ENCODE results near the gene NUMBL.

The NUMBL gene

DNA sequence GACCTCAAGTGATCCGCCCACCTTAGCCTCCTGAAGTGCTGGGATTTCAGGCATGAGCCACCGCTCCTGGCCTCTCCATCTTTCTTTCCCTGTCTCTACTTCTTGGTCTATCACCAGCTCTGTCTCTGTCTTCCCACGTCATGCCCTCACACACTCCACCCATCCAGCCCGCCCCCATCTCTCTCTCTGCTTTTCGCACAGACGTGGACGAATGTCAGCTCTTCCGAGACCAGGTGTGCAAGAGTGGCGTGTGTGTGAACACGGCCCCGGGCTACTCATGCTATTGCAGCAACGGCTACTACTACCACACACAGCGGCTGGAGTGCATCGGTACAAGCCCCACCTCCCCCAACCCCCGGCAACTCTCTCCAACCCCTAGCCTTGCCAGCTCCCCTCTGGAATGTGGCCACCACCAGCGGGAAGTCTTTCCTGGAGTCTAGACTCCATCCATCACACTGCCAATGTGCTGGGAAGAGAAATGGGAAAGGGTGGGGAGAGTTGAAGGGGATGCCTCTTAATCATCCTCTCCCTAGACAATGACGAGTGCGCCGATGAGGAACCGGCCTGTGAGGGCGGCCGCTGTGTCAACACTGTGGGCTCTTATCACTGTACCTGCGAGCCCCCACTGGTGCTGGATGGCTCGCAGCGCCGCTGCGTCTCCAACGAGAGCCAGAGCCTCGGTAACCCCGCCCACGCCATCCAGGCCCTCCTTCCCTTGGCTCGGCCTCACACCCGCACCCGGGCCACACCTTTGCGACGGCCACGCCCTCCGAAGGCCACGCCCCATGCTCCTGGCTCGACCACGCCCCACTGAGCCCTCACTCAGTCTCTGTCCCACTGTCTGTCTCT is 66.8 kb downstream of the NUMBL start:
- no peak for TF ChIP-seq ZNF274 (IDR thresholded peaks at IDR 0.05; ENCODE audit: low read depth, low read length)
- TF ChIP-seq SUZ12 (IDR thresholded peaks at IDR 0.05; ENCODE audit: extremely low read depth, insufficient read depth, insufficient read length): no peak
- H3K27me3 ChIP-seq (ENCODE audit: insufficient read depth, insufficient read length): no peaks in the 10 kb centered on the region
- peak; percentile 80 for DNase-seq (ENCODE audit: low read depth, low spot score)
- peaks cover 9% of the 10 kb centered on the region for H3K4me1 ChIP-seq (ENCODE audit: insufficient read depth, insufficient read length)
- no peak overlapping the region for H3K4me3 ChIP-seq (ENCODE audit: insufficient read length, low read depth)
- no peaks in the 10 kb centered on the region for H3K9me3 ChIP-seq (ENCODE audit: insufficient read depth, low read length)
- H3K9ac ChIP-seq (ENCODE audit: insufficient read length, low read depth): no peak overlapping the region
- H3K36me3 ChIP-seq (ENCODE audit: insufficient read depth, insufficient read length, low read length): peaks cover 52% of the 10 kb centered on the region

DNA sequence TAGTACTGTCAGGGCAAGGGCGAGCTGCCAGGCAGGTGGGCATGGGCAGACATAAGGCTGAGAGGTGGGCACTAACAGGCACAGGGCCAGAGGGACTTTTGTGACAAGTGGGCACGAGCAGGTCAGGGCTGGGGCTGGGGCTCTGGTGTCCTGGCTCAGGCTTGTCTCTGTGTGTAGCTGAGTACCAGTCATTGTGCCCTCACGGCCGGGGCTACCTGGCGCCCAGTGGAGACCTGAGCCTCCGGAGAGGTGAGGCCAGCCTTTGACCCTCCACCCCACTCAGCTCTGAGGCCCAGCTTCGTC is 67.7 kb downstream of the NUMBL start:
- Histone ChIP-seq H3K9me3 (ENCODE audit: insufficient read depth, low read length) (no peaks in the 10 kb centered on the region), H3K4me1 (ENCODE audit: insufficient read depth, insufficient read length) (peaks cover 9% of the 10 kb centered on the region), H3K36me3 (ENCODE audit: insufficient read depth, insufficient read length, low read length) (peaks cover 49% of the 10 kb centered on the region), H3K9ac (ENCODE audit: insufficient read length, low read depth) (peak overlapping the region; percentile 42), H3K4me3 (ENCODE audit: insufficient read length, low read depth) (no peak overlapping the region), H3K27me3 (ENCODE audit: insufficient read depth, insufficient read length) (no peaks in the 10 kb centered on the region)
- no peak for DNase-seq (ENCODE audit: low read depth, low spot score)
- TF ChIP-seq ZNF274 (IDR thresholded peaks at IDR 0.05; ENCODE audit: low read depth, low read length) (no peak), SUZ12 (IDR thresholded peaks at IDR 0.05; ENCODE audit: extremely low read depth, insufficient read depth, insufficient read length) (no peak), YY1 (IDR thresholded peaks at IDR 0.05; ENCODE audit: insufficient read depth, insufficient read length) (no peak)

DNA sequence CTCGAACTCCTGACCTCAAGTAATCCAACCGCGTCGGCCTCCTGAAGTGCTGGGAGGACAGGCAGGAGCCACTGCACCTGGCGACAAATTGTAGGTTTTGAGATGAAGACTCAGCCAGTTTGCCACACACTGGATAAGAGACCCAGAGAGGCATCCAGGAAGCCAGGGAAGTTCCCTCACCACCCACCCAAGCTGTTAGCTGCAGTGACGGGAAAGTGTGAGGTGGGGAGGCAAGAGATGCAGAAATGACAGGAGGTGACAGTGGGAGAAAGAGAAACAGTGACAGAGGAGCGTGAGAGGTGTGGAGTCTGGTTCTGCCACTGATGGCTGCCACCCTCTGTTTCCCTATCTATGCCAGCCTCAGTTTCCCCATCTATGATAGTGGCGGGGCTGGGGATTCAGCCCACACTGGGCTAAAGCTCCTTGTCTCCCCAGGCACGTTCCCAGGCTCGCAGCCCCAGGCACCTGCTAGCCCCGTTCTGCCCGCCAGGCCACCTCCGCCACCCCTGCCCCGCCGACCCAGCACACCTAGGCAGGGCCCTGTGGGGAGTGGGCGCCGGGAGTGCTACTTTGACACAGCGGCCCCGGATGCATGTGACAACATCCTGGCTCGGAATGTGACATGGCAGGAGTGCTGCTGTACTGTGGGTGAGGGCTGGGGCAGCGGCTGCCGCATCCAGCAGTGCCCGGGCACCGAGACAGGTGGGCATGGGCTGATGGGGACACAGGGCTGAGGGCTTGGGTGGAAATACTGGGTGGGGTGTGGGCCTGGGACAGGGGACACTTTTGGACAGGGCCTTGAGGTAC is 68.3 kb downstream of the NUMBL start:
- no peaks in the 10 kb centered on the region for H3K9me3 ChIP-seq (ENCODE audit: insufficient read depth, low read length)
- H3K4me1 ChIP-seq (ENCODE audit: insufficient read depth, insufficient read length): peaks cover 9% of the 10 kb centered on the region
- no peak overlapping the region for H3K4me3 ChIP-seq (ENCODE audit: insufficient read length, low read depth)
- H3K9ac ChIP-seq (ENCODE audit: insufficient read length, low read depth): peak overlapping the region; percentile 42
- no peaks in the 10 kb centered on the region for H3K27me3 ChIP-seq (ENCODE audit: insufficient read depth, insufficient read length)
- peaks cover 44% of the 10 kb centered on the region for H3K36me3 ChIP-seq (ENCODE audit: insufficient read depth, insufficient read length, low read length)
- TF ChIP-seq YY1 (IDR thresholded peaks at IDR 0.05; ENCODE audit: insufficient read depth, insufficient read length) (no peak), SUZ12 (IDR thresholded peaks at IDR 0.05; ENCODE audit: extremely low read depth, insufficient read depth, insufficient read length) (no peak), ZNF274 (IDR thresholded peaks at IDR 0.05; ENCODE audit: low read depth, low read length) (no peak)
- DNase-seq (ENCODE audit: low read depth, low spot score): no peak

DNA sequence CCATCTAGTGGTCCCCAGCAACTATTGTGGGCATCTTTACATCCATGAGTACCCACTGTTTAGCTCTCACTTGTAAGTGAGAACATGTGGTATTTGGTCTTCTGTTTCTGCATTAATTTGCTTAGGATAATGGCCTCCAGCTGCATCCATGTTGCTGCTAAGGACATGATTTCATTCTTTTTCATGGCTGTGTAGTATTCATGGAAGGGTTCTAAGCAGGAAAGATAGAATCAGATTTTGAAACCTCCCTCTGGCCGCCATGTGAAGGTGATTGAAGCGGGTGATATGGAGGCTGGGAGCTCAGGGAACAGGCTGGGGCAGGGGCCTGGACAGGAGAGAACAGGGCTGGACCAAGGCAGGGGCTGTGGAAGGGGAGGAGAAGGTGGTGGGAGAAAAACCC is 69.2 kb downstream of the NUMBL start:
- peaks cover 9% of the 10 kb centered on the region for H3K4me1 ChIP-seq (ENCODE audit: insufficient read depth, insufficient read length)
- H3K4me3 ChIP-seq (ENCODE audit: insufficient read length, low read depth): no peak overlapping the region
- DNase-seq (ENCODE audit: low read depth, low spot score): no peak
- no peaks in the 10 kb centered on the region for H3K27me3 ChIP-seq (ENCODE audit: insufficient read depth, insufficient read length)
- no peak overlapping the region for H3K9ac ChIP-seq (ENCODE audit: insufficient read length, low read depth)
- H3K9me3 ChIP-seq (ENCODE audit: insufficient read depth, low read length): no peaks in the 10 kb centered on the region
- H3K36me3 ChIP-seq (ENCODE audit: insufficient read depth, insufficient read length, low read length): peaks cover 43% of the 10 kb centered on the region
- no peak for TF ChIP-seq SUZ12 (IDR thresholded peaks at IDR 0.05; ENCODE audit: extremely low read depth, insufficient read depth, insufficient read length)
- no peak for TF ChIP-seq YY1 (IDR thresholded peaks at IDR 0.05; ENCODE audit: insufficient read depth, insufficient read length)

DNA sequence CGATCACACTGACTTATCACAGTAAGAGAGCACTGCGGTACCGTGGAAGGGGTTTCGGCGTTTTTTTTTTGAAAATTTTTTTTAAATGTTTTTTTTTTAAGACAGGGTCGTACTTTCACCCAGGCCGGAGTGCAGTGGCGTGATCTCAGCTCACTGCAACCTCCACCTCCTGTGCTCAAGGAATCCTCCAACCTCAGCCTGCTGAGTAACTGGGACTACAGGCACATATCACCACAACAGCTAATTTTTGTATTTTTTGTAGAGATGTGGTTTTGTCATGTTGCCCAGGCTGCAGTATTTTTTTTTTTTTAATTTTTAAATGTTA is 70.3 kb downstream of the NUMBL start:
- Histone ChIP-seq H3K4me1 (ENCODE audit: insufficient read depth, insufficient read length) (peaks cover 9% of the 10 kb centered on the region), H3K36me3 (ENCODE audit: insufficient read depth, insufficient read length, low read length) (peaks cover 36% of the 10 kb centered on the region), H3K27me3 (ENCODE audit: insufficient read depth, insufficient read length) (no peaks in the 10 kb centered on the region), H3K4me3 (ENCODE audit: insufficient read length, low read depth) (no peak overlapping the region), H3K9me3 (ENCODE audit: insufficient read depth, low read length) (no peaks in the 10 kb centered on the region), H3K9ac (ENCODE audit: insufficient read length, low read depth) (no peak overlapping the region)
- no peak for DNase-seq (ENCODE audit: low read depth, low spot score)
- no peak for TF ChIP-seq SUZ12 (IDR thresholded peaks at IDR 0.05; ENCODE audit: extremely low read depth, insufficient read depth, insufficient read length)
- no peak for TF ChIP-seq ZNF274 (IDR thresholded peaks at IDR 0.05; ENCODE audit: low read depth, low read length)
- TF ChIP-seq YY1 (IDR thresholded peaks at IDR 0.05; ENCODE audit: insufficient read depth, insufficient read length): no peak

DNA sequence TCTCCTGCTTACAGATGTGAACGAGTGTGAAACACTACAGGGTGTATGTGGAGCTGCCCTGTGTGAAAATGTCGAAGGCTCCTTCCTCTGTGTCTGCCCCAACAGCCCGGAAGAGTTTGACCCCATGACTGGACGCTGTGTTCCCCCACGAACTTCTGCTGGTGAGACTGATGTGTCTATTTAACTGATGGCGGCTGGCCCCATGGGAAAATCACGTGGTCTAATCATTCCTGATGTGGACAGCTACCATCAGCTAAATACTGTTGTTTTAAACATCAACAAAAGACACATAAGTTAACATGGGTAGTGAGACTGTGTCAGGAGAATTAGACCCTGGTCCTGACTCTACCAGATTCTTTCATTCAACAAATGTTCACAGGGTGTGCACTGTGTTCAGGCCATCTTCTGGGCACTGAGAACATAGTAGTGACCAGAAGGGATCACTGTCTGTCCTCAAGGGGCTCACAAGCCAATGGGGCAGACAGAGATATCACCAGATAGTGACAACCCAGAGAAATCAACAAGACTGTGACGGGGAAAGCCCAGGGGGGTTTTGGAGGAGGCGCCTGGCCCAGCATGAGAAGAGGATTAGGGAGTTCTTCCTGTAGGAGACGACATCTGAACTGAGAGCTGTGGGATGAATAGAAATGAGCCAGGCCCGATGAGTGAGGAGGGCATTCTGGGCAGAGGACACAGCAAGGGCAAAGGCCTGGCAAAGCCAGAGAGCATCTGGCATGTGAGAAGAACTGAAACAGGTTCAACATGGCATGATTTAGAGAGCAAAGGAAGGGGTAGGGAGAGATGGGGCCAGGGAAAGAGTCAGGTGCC is 70.9 kb downstream of the NUMBL start:
- no peak overlapping the region for H3K9ac ChIP-seq (ENCODE audit: insufficient read length, low read depth)
- DNase-seq (ENCODE audit: low read depth, low spot score): no peak
- no peaks in the 10 kb centered on the region for H3K27me3 ChIP-seq (ENCODE audit: insufficient read depth, insufficient read length)
- TF ChIP-seq YY1 (IDR thresholded peaks at IDR 0.05; ENCODE audit: insufficient read depth, insufficient read length) (no peak), SUZ12 (IDR thresholded peaks at IDR 0.05; ENCODE audit: extremely low read depth, insufficient read depth, insufficient read length) (no peak)
- no peaks in the 10 kb centered on the region for H3K9me3 ChIP-seq (ENCODE audit: insufficient read depth, low read length)
- peaks cover 9% of the 10 kb centered on the region for H3K4me1 ChIP-seq (ENCODE audit: insufficient read depth, insufficient read length)
- no peak overlapping the region for H3K4me3 ChIP-seq (ENCODE audit: insufficient read length, low read depth)
- peaks cover 36% of the 10 kb centered on the region for H3K36me3 ChIP-seq (ENCODE audit: insufficient read depth, insufficient read length, low read length)

DNA sequence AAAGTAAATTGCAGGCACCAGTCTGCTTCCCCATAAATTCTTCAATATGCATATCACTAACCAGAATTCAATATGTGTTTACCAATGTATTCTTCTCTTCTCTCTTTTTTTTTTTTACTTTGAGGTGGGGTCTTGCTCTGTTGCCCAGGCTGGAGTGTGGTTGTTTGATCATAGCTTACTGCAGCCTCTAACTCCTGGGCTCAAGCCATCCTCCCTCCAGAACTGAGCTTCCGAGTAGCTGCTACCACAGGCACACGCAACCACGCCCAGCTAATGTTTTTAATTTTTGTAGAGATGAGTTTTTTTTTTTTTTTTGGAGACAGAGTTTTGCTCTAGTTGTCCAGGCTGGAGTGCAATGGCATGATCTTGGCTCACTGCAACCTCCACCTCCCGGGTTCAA is 72.5 kb downstream of the NUMBL start:
- DNase-seq (ENCODE audit: low read depth, low spot score): no peak
- H3K4me1 ChIP-seq (ENCODE audit: insufficient read depth, insufficient read length): peaks cover 10% of the 10 kb centered on the region
- no peaks in the 10 kb centered on the region for H3K9me3 ChIP-seq (ENCODE audit: insufficient read depth, low read length)
- no peak overlapping the region for H3K4me3 ChIP-seq (ENCODE audit: insufficient read length, low read depth)
- no peak overlapping the region for H3K9ac ChIP-seq (ENCODE audit: insufficient read length, low read depth)
- TF ChIP-seq SUZ12 (IDR thresholded peaks at IDR 0.05; ENCODE audit: extremely low read depth, insufficient read depth, insufficient read length) (no peak), YY1 (IDR thresholded peaks at IDR 0.05; ENCODE audit: insufficient read depth, insufficient read length) (no peak), ZNF274 (IDR thresholded peaks at IDR 0.05; ENCODE audit: low read depth, low read length) (no peak)
- H3K36me3 ChIP-seq (ENCODE audit: insufficient read depth, insufficient read length, low read length): peaks cover 36% of the 10 kb centered on the region
- H3K27me3 ChIP-seq (ENCODE audit: insufficient read depth, insufficient read length): no peaks in the 10 kb centered on the region

All from NT2/D1 (cell line).